Gastrocnemius medialis (tissue), 4 donors: Measurements from ENCODE around the gene ATXN7L1. TPM values are rescaled to one million over a fixed set of nuclear protein-coding genes. Genes with fewer than 3 reads are reported as not detected.

Experiments
- ATAC-seq, 2 donors: fragments of 150-250 bp; one replicate each; pipeline ENCODE4 v1.9.1; 2016
- DNase-seq, 2 donors: peaks; one replicate each; pipeline ENCODE4 v3.0.0-alpha.2; 2019
- H3K27ac ChIP-seq, 4 donors: fragments of 200-600 bp; sonication (generic); 1 replicate in 1 of 4; 2 replicates in 3 of 4; pipeline ENCODE4 v1.5.1; 2016 to 2018; ENCODE audit warnings: mild to moderate bottlenecking in 2 of 4, moderate library complexity in 1 of 4
- H3K27me3 ChIP-seq, 3 donors: fragments of 200-600 bp; sonication (generic) in 2 of 3; 1 replicate in 1 of 3; 2 replicates in 2 of 3; pipeline versions ENCODE4 v1.5.1 to v1.6.0; 2016 to 2019; ENCODE audit warnings: mild to moderate bottlenecking in 1 of 3, moderate library complexity in 1 of 3
- H3K36me3 ChIP-seq, 2 donors: fragments of 200-600 bp; sonication (generic) in 1 of 2; one replicate each; pipeline ENCODE4 v1.5.1; 2017 to 2018
- H3K4me1 ChIP-seq, 2 donors: fragments of 200-600 bp; sonication (generic) in 1 of 2; one replicate each; pipeline ENCODE4 v1.5.1; 2016 to 2017; ENCODE audit warnings: mild to moderate bottlenecking in 2 of 2
- H3K4me3 ChIP-seq, 4 donors: fragments of 200-600 bp; sonication (generic) in 3 of 4; 1 replicate in 1 of 4; 2 replicates in 3 of 4; pipeline ENCODE4 v1.5.1; 2016 to 2019; ENCODE audit warnings: mild to moderate bottlenecking in 2 of 4
- H3K9me3 ChIP-seq, 3 donors: fragments of 200-600 bp; sonication (generic) in 2 of 3; 1 replicate in 1 of 3; 2 replicates in 2 of 3; pipeline ENCODE4 v1.5.1; 2016 to 2019
- CTCF ChIP-seq, 5 experiments: fragments of 450-650 bp in 3 of 5; fragments of 200-600 bp in 2 of 5; sonication (generic) in 2 of 5; IDR thresholded peaks in 4 of 5; conservative IDR thresholded peaks in 1 of 5; 1 replicate in 4 of 5; 2 replicates in 1 of 5; pipeline ENCODE4 v1.5.1; 2016 to 2019; ENCODE audit warnings: antibody characterized with exemption in 5 of 5, mild to moderate bottlenecking in 3 of 5, moderate library complexity in 3 of 5
- POLR2A ChIP-seq, 2 donors: fragments of 450-650 bp; IDR thresholded peaks; one replicate each; pipeline ENCODE4 v1.6.1; 2017; ENCODE audit warnings: antibody characterized with exemption in 2 of 2, mild to moderate bottlenecking in 2 of 2, moderate library complexity in 2 of 2
- in situ Hi-C, 4 donors: fragments of 200-750 bp; cut with MboI; loops; one replicate each; pipeline versions ENCODE4 v1.15.0 to v1.8.0; 2017; ENCODE audit warnings: low sequenced_read_pairs in 4 of 4
- intact Hi-C: fragments of 100-400 bp; cut with DNase I; formaldehyde crosslinking; loops from one replicate; pipeline ENCODE4 v1.15.1; 2023; ENCODE audit warnings: low total_unique reads
- total RNA-seq, 4 donors: library from RNA; depleted of rRNA; stranded (reverse); fragments of >200 nt; gene quantifications; one replicate each; pipeline versions ENCODE4 v1.1.0 to v1.2.3, GENCODE V29; 2016

Gene ATXN7L1
- total RNA-seq, 4 donors from 2014 or later: 1.6 to 6.6 (median 4.8) TPM

GRCh38 chr7:105877736-105878135, 1.3 kb upstream of the ATXN7L1 start:
- peak overlapping the region; percentile 70 to 87 (median 75) for H3K4me3 ChIP-seq
- H3K27ac ChIP-seq: peak overlapping the region in 2 of 4 donors; percentile 46 to 65
- intact Hi-C loops: loop anchor here (5.0 to 10.0 kb wide), 5 partner anchors 100 to 785 kb away; partner anchors contain the start of genes CCDC71L and NAMPT
- peaks cover 18% of the 10 kb centered on the region in 2 donors for H3K4me1 ChIP-seq
- ATAC-seq (no peak), DNase-seq (no peak)
- H3K27me3 ChIP-seq: no peaks in the 10 kb centered on the region
- H3K36me3 ChIP-seq: no peaks in the 10 kb centered on the region
- no peaks in the 10 kb centered on the region for H3K9me3 ChIP-seq
- TF ChIP-seq CTCF (IDR thresholded peaks at IDR 0.05 in 4 of 5, conservative IDR thresholded peaks at IDR 0.05 in 1 of 5) (no peak), POLR2A (IDR thresholded peaks at IDR 0.05) (no peak)
- in situ Hi-C loops: loop anchor here in 2 of 4 donors (25.0 kb wide), 2 partner anchors 135 to 285 kb away; no protein-coding TSS in a partner anchor

GRCh38 chr7:105876964-105877601, 684 bp upstream of the ATXN7L1 start:
- Histone ChIP-seq H3K27me3 (no peaks in the 10 kb centered on the region), H3K36me3 (no peaks in the 10 kb centered on the region), H3K27ac (peak overlapping the region; percentile 3 to 65 (median 47)), H3K4me3 (peak overlapping the region; percentile 70 to 87 (median 75)), H3K9me3 (no peaks in the 10 kb centered on the region), H3K4me1 (peaks cover 18% of the 10 kb centered on the region in 2 donors)
- in situ Hi-C loops: loop anchor here in 2 of 4 donors (25.0 kb wide), 2 partner anchors 135 to 285 kb away; no protein-coding TSS in a partner anchor
- TF ChIP-seq POLR2A (IDR thresholded peaks at IDR 0.05) (no peak), CTCF (IDR thresholded peaks at IDR 0.05 in 4 of 5, conservative IDR thresholded peaks at IDR 0.05 in 1 of 5) (no peak)
- DNase-seq: peak in 1 of 2 donors; percentile 20
- peak; percentile 26 to 32 for ATAC-seq
- intact Hi-C loops: loop anchor here (1.0 to 10.0 kb wide), 6 partner anchors 100 to 785 kb away; partner anchors contain the start of genes CCDC71L and NAMPT

- in situ Hi-C loops (loop anchor here in 2 of 4 donors (25.0 kb wide), 2 partner anchors 137 to 287 kb away; no protein-coding TSS in a partner anchor), intact Hi-C loops (loop anchor here (5.0 to 10.0 kb wide), 5 partner anchors 98 to 787 kb away; partner anchors contain the start of genes CCDC71L and NAMPT)
- Histone ChIP-seq H3K9me3 (no peaks in the 10 kb centered on the region), H3K27ac (peak overlapping the region in 3 of 4 donors; percentile 82 to 89 (median 87)), H3K4me3 (peak overlapping the region; percentile 67 to 91 (median 79)), H3K27me3 (no peaks in the 10 kb centered on the region), H3K36me3 (no peaks in the 10 kb centered on the region), H3K4me1 (peaks cover 18% of the 10 kb centered on the region in 2 donors)
- no peak for ATAC-seq
- TF ChIP-seq POLR2A (IDR thresholded peaks at IDR 0.05) (no peak), CTCF (IDR thresholded peaks at IDR 0.05 in 4 of 5, conservative IDR thresholded peaks at IDR 0.05 in 1 of 5) (no peak)
- DNase-seq: no peak
Observed at GRCh38 chr7:105875505-105875904, 894 bp downstream of the ATXN7L1 start.

- intact Hi-C loops: loop anchor here (10.0 kb wide), 1 partner anchor 271 kb away; no protein-coding TSS in a partner anchor
- no peak overlapping the region for H3K27ac ChIP-seq
- ATAC-seq: no peak
- H3K4me3 ChIP-seq: no peak overlapping the region
- H3K27me3 ChIP-seq: no peaks in the 10 kb centered on the region
- H3K4me1 ChIP-seq: peaks cover 18% of the 10 kb centered on the region in 2 donors
- no peak for DNase-seq
- no peaks in the 10 kb centered on the region for H3K36me3 ChIP-seq
- in situ Hi-C loops: no loop called here
- no peaks in the 10 kb centered on the region for H3K9me3 ChIP-seq
- no peak for TF ChIP-seq CTCF (IDR thresholded peaks at IDR 0.05 in 4 of 5, conservative IDR thresholded peaks at IDR 0.05 in 1 of 5)
- TF ChIP-seq POLR2A (IDR thresholded peaks at IDR 0.05): no peak
Observed at GRCh38 chr7:105874055-105874454, 2.3 kb downstream of the ATXN7L1 start.
